ENCODE data around the gene C9.

C9 gene

DNA sequence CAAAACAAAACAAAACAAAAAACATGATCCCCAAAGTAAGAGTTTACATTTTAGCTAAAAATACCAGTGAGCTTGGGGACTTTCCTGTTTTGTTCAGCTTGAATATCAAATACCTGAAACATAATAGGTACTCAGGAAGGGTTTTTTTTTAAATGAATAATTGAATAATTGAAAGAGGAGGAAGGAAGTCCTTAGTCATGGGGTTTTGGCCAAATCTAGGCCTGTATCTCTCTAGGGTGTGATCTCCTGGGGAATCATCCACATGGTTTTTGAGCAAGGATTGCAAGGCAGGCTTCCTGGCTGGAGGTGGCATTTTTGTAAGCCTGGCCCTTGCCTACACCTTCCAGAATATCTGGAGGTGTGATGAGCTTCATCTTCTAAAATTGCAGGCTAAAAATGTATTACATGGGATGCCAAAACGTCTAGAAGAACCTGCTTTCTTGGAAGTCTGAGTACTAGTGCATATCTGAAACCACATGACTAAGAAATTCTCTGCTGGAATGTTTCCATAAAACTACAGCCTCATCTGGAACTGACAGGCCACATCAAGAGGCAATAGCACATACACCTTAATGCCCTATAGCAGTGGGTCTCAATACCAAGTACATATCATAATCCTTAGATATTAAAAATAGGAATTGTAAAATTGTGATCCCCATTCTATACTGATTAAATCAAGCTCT lies 10.4 kb downstream of the C9 start:
- Histone ChIP-seq H3K4me3 (ENCODE audit: insufficient read depth, low read length, poor library complexity, severe bottlenecking) (no peak overlapping the region), H3K4me2 (ENCODE audit: low read depth, low read length, poor library complexity, severe bottlenecking) (no peak overlapping the region), H3K27ac (ENCODE audit: low read depth, low read length) (no peak overlapping the region), H3K27me3 (ENCODE audit: low read length) (no peaks in the 10 kb centered on the region), H3K79me2 (ENCODE audit: insufficient read depth, low read length) (no peaks in the 10 kb centered on the region), H2AFZ (ENCODE audit: low read depth, low read length, severe bottlenecking) (no peak overlapping the region), H3K36me3 (ENCODE audit: low read length) (no peaks in the 10 kb centered on the region), H3K9ac (ENCODE audit: low read length) (no peak overlapping the region), H3F3A (ENCODE audit: insufficient read depth) (no peaks in the 10 kb centered on the region), H3K9me3 (ENCODE audit: insufficient read depth, low read length) (no peaks in the 10 kb centered on the region; the same call in 1 of the 2 replicates), H3K9me2 (replicated peaks; ENCODE audit: insufficient read depth, low read length) (no peaks in the 10 kb centered on the region), H4K20me1 (ENCODE audit: low read depth, low read length) (no peaks in the 10 kb centered on the region)
- TF ChIP-seq EZH2phosphoT487 (conservative IDR thresholded peaks at IDR 0.05; ENCODE audit: low read length): no peak
- TF ChIP-seq, protein P1, sequence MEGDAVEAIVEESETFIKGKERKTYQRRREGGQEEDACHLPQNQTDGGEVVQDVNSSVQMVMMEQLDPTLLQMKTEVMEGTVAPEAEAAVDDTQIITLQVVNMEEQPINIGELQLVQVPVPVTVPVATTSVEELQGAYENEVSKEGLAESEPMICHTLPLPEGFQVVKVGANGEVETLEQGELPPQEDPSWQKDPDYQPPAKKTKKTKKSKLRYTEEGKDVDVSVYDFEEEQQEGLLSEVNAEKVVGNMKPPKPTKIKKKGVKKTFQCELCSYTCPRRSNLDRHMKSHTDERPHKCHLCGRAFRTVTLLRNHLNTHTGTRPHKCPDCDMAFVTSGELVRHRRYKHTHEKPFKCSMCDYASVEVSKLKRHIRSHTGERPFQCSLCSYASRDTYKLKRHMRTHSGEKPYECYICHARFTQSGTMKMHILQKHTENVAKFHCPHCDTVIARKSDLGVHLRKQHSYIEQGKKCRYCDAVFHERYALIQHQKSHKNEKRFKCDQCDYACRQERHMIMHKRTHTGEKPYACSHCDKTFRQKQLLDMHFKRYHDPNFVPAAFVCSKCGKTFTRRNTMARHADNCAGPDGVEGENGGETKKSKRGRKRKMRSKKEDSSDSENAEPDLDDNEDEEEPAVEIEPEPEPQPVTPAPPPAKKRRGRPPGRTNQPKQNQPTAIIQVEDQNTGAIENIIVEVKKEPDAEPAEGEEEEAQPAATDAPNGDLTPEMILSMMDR (IDR thresholded peaks at IDR 0.05; ENCODE audit: insufficient read depth, low read length, poor library complexity, severe bottlenecking): no peak

DNA sequence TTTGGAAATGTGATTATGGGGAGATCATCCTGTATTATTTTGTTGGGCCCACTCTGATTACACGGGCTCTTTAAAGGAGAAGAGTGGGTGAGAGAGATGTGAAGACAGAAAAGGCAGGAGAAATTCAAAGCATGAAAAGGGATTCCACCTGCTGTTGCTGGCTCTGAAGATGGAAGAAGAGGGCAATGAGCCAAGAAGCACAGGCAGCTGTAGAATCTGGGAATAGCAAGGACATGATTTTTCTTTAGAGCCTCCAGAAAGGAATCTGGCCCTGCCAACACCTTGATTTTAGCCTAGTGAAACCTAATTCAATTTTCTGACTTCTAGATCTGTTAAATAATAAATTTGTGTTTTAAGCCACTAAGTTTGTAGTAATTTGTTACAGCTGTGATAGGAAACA lies 11.3 kb downstream of the C9 start:
- Histone ChIP-seq H3K4me3 (ENCODE audit: insufficient read depth, low read length, poor library complexity, severe bottlenecking) (no peak overlapping the region), H3K9ac (ENCODE audit: low read length) (no peak overlapping the region), H2AFZ (ENCODE audit: low read depth, low read length, severe bottlenecking) (no peak overlapping the region), H3K27ac (ENCODE audit: low read depth, low read length) (no peak overlapping the region), H3K9me2 (replicated peaks; ENCODE audit: insufficient read depth, low read length) (no peaks in the 10 kb centered on the region), H3K27me3 (ENCODE audit: low read length) (no peaks in the 10 kb centered on the region), H3K4me2 (ENCODE audit: low read depth, low read length, poor library complexity, severe bottlenecking) (no peak overlapping the region), H3K36me3 (ENCODE audit: low read length) (no peaks in the 10 kb centered on the region), H3K79me2 (ENCODE audit: insufficient read depth, low read length) (no peaks in the 10 kb centered on the region), H3K9me3 (ENCODE audit: insufficient read depth, low read length) (no peaks in the 10 kb centered on the region; the same call in 1 of the 2 replicates), H4K20me1 (ENCODE audit: low read depth, low read length) (no peaks in the 10 kb centered on the region), H3F3A (ENCODE audit: insufficient read depth) (no peaks in the 10 kb centered on the region)
- TF ChIP-seq, protein P1 (IDR thresholded peaks at IDR 0.05; ENCODE audit: insufficient read depth, low read length, poor library complexity, severe bottlenecking): no peak
- TF ChIP-seq EZH2phosphoT487 (conservative IDR thresholded peaks at IDR 0.05; ENCODE audit: low read length): no peak

GRCh38 chr5:39352170-39352569 lies 12.1 kb downstream of the C9 start:
- Histone ChIP-seq H4K20me1 (ENCODE audit: low read depth, low read length) (no peaks in the 10 kb centered on the region), H3K9me2 (replicated peaks; ENCODE audit: insufficient read depth, low read length) (no peaks in the 10 kb centered on the region), H3K27ac (ENCODE audit: low read depth, low read length) (no peak overlapping the region), H3K4me3 (ENCODE audit: insufficient read depth, low read length, poor library complexity, severe bottlenecking) (no peak overlapping the region), H3K9me3 (ENCODE audit: insufficient read depth, low read length) (no peaks in the 10 kb centered on the region; the same call in 1 of the 2 replicates), H2AFZ (ENCODE audit: low read depth, low read length, severe bottlenecking) (no peak overlapping the region), H3K4me2 (ENCODE audit: low read depth, low read length, poor library complexity, severe bottlenecking) (no peak overlapping the region), H3K79me2 (ENCODE audit: insufficient read depth, low read length) (no peaks in the 10 kb centered on the region), H3K9ac (ENCODE audit: low read length) (no peak overlapping the region), H3K27me3 (ENCODE audit: low read length) (no peaks in the 10 kb centered on the region), H3K36me3 (ENCODE audit: low read length) (no peaks in the 10 kb centered on the region), H3F3A (ENCODE audit: insufficient read depth) (no peaks in the 10 kb centered on the region)
- TF ChIP-seq EZH2phosphoT487 (conservative IDR thresholded peaks at IDR 0.05; ENCODE audit: low read length): no peak
- TF ChIP-seq, protein P1 (IDR thresholded peaks at IDR 0.05; ENCODE audit: insufficient read depth, low read length, poor library complexity, severe bottlenecking): no peak

Measured in SU-DHL-6 (cell line).